Neural progenitor cell (in vitro differentiated cells): ENCODE measurements around the gene OR10K1.

Source experiments
- CTCF ChIP-seq: fragments of 200-600 bp; sonication (generic); IDR thresholded peaks from 2 replicates; pipeline ENCODE4 v1.5.1; 2017; ENCODE audit warnings: antibody characterized with exemption, mild to moderate bottlenecking
- EZH2phosphoT487 ChIP-seq: fragments of 200-600 bp; sonication (generic); IDR thresholded peaks from 2 replicates; pipeline ENCODE4 v1.6.1; 2017; ENCODE audit warnings: antibody characterized with exemption

DNA sequence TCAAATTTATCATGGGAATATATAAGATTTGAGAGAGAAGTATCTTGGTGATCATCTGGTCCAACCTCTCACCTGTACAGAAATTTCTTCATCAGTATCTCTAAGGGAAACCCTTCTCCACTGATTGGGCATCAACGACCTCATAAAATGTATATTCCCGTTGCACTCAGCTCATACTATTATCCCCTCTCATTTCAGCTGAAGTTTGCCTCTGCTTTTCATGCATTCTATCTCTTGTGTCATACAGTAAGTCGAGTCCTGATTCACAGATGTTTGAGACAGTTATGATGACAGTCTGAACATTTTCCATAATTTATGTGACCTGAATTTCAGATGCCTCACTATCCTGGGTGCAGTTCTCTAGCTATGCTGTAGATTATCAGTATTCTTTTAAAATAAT, 31.4 kb downstream of the OR10K1 start:
- TF ChIP-seq CTCF, result no peak
- TF ChIP-seq EZH2phosphoT487, result no peak
